Activated CD8-positive, alpha-beta memory T cell treated with anti-CD3 and anti-CD28 coated beads for 48 hours (primary cell): ENCODE results near the gene BRSK2.
"Not testable (repeated sequence)": the region's sequence is repeated elsewhere in the genome, so short reads cannot be mapped to it uniquely, and the experiment has no call there.

Source experiments
- DNase-seq, 3 experiments: peaks; one replicate each; pipeline ENCODE4 v3.0.0-alpha.2; 2020; ENCODE audit warnings: low read depth in 2 of 3, low spot score in 2 of 3

The BRSK2 gene

GRCh38 chr11:1435479-1435819 is 45.7 kb downstream of the BRSK2 start:
- not testable (repeated sequence) for DNase-seq

GRCh38 chr11:1435820-1436467 is 46.2 kb downstream of the BRSK2 start:
- DNase-seq = no peak

- DNase-seq = no peak
Measured at GRCh38 chr11:1436468-1437039, 46.8 kb downstream of the BRSK2 start.

- DNase-seq = no peak
Measured at GRCh38 chr11:1437500-1437899, 47.8 kb downstream of the BRSK2 start.

GRCh38 chr11:1438261-1438966 is 48.7 kb downstream of the BRSK2 start:
- no peak for DNase-seq

GRCh38 chr11:1438967-1439330 is 49.2 kb downstream of the BRSK2 start:
- no peak for DNase-seq

GRCh38 chr11:1439341-1439740 is 49.6 kb downstream of the BRSK2 start:
- DNase-seq = no peak

- no peak for DNase-seq
Measured at GRCh38 chr11:1440066-1440465, 50.3 kb downstream of the BRSK2 start.

GRCh38 chr11:1440496-1440895 is 50.8 kb downstream of the BRSK2 start:
- DNase-seq = no peak

GRCh38 chr11:1442163-1442562 is 52.4 kb downstream of the BRSK2 start:
- no peak for DNase-seq

GRCh38 chr11:1442807-1443366 is 53.2 kb downstream of the BRSK2 start:
- DNase-seq = no peak

- DNase-seq = no peak
Measured at GRCh38 chr11:1443737-1444136, 54.0 kb downstream of the BRSK2 start.

GRCh38 chr11:1444321-1444720 is 54.6 kb downstream of the BRSK2 start:
- no peak for DNase-seq

GRCh38 chr11:1444823-1445422 is 55.2 kb downstream of the BRSK2 start:
- no peak for DNase-seq

GRCh38 chr11:1445741-1446445 is 56.2 kb downstream of the BRSK2 start:
- no peak for DNase-seq

GRCh38 chr11:1446623-1447022 is 56.9 kb downstream of the BRSK2 start:
- DNase-seq = no peak

- DNase-seq = no peak
Measured at GRCh38 chr11:1447845-1448825, 58.4 kb downstream of the BRSK2 start.

- DNase-seq = no peak
Measured at GRCh38 chr11:1448882-1449281, 59.1 kb downstream of the BRSK2 start.

GRCh38 chr11:1449490-1450243 is 59.9 kb downstream of the BRSK2 start:
- no peak for DNase-seq
